ENCODE results near the gene HADHA.

The HADHA gene

DNA sequence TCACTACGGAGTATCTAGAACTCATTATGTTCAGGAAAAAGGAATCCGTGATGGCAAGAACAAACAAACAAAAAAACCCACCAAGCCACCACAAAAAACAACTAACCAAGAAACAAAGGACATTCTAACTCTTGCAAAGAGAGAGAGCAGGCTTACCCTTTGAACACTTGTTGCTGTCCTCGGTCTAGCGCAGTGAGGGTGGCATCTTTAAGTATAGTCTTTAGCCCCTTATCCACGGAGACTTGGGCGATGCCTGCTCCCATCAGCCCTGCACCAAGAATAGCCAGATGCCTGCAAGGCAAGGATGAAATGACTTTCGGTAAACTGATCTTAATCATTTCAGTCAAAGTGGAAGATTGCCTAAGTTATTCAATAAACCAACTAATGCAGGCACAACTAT is 40.5 kb downstream of the HADHA start:
- TF ChIP-seq, protein P1, sequence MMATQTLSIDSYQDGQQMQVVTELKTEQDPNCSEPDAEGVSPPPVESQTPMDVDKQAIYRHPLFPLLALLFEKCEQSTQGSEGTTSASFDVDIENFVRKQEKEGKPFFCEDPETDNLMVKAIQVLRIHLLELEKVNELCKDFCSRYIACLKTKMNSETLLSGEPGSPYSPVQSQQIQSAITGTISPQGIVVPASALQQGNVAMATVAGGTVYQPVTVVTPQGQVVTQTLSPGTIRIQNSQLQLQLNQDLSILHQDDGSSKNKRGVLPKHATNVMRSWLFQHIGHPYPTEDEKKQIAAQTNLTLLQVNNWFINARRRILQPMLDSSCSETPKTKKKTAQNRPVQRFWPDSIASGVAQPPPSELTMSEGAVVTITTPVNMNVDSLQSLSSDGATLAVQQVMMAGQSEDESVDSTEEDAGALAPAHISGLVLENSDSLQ (IDR thresholded peaks at IDR 0.05): no peak
- no peak for TF ChIP-seq LEF1 (IDR thresholded peaks at IDR 0.05; ENCODE audit: borderline replicate concordance)
- POLR2A ChIA-PET: no interaction called here

DNA sequence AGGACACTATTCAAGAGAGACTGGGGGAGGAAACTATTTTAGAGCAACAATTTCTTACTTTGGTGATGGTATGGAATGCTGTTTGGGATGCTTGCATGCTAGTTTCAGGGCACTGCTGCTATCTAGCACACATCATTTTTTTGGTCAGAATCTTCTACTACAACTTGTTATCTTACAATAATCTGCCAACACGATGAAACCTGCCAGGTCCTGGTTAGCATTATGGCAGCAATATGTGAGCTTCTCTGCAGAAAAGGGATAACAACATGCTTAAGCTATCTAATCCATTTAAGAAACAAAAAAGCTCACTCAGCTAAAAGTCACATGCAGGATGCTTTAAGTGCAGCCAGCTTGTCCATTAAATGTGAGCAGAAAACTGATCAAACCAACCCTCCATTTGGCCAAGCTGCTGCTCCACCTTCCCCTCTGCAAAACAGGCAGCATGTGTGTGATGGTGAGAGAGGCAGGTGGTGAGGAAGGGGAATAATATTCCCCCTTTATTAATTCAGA is 41.4 kb downstream of the HADHA start:
- no peak for DNase-seq (ENCODE audit: extremely low spot score)
- POLR2A ChIA-PET: no interaction called here
- CTCF ChIA-PET: no interaction called here
- TF ChIP-seq SUZ12 (IDR thresholded peaks at IDR 0.05) (no peak), HDGF (IDR thresholded peaks at IDR 0.05; ENCODE audit: borderline replicate concordance) (no peak), CTBP1 (IDR thresholded peaks at IDR 0.05; ENCODE audit: borderline replicate concordance) (no peak), TARDBP (IDR thresholded peaks at IDR 0.05) (no peak), FOXK2 (IDR thresholded peaks at IDR 0.05) (no peak), LEF1 (IDR thresholded peaks at IDR 0.05; ENCODE audit: borderline replicate concordance) (no peak), BHLHE40 (IDR thresholded peaks at IDR 0.05; ENCODE audit: borderline replicate concordance) (no peak), ELF4 (IDR thresholded peaks at IDR 0.05) (no peak), SP1 (IDR thresholded peaks at IDR 0.05) (no peak)

More for the DNA sequence above, 40.5 kb downstream of the HADHA start:
- no peak for DNase-seq (ENCODE audit: extremely low spot score)
- CTCF ChIA-PET: no interaction called here

DNA sequence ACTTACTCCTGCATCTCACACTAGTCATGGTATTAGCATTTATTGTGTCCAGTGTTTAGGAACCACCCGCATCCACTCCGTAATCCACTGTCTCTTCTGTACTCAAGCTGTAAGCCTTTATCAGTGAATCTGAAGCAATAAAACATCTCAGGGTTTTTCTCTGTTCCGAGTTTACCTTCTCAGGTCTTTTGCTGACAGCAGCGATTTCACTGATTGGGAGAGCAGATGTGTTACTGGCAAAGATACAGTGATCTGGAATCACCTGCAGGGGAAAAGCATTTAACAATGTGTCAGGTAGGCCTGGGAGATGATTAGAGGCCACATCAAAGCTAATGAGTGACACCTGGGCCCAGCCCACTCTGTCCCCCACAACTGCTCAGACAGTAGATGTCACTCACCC is 46.9 kb downstream of the HADHA start:
- no peak for DNase-seq (ENCODE audit: extremely low spot score)
- ChIA-PET POLR2A (no interaction called here), CTCF (interaction anchor here (0.6 kb wide), 1 partner anchor 136 kb away, joined by 3 read pairs; no protein-coding TSS in a partner anchor)
- TF ChIP-seq FOXK2 (IDR thresholded peaks at IDR 0.05) (no peak), LEF1 (IDR thresholded peaks at IDR 0.05; ENCODE audit: borderline replicate concordance) (no peak), CTBP1 (IDR thresholded peaks at IDR 0.05; ENCODE audit: borderline replicate concordance) (no peak), TARDBP (IDR thresholded peaks at IDR 0.05) (no peak), ZNF384 (IDR thresholded peaks at IDR 0.05) (no peak), FOXM1 (IDR thresholded peaks at IDR 0.05; ENCODE audit: borderline replicate concordance) (no peak), SUZ12 (IDR thresholded peaks at IDR 0.05) (no peak), ARNT (IDR thresholded peaks at IDR 0.05) (no peak), SP1 (IDR thresholded peaks at IDR 0.05) (no peak), BHLHE40 (IDR thresholded peaks at IDR 0.05; ENCODE audit: borderline replicate concordance) (no peak)
- TF ChIP-seq, protein P1 (IDR thresholded peaks at IDR 0.05): no peak; the same call in 1 of the 2 replicates

- ChIA-PET POLR2A (no interaction called here), CTCF (interaction anchor here (0.6 kb wide), 1 partner anchor 137 kb away, joined by 3 read pairs; no protein-coding TSS in a partner anchor)
- no peak for TF ChIP-seq CTBP1 (IDR thresholded peaks at IDR 0.05; ENCODE audit: borderline replicate concordance)
- TF ChIP-seq TARDBP (IDR thresholded peaks at IDR 0.05): no peak
- TF ChIP-seq HDGF (IDR thresholded peaks at IDR 0.05; ENCODE audit: borderline replicate concordance): no peak
- TF ChIP-seq LEF1 (IDR thresholded peaks at IDR 0.05; ENCODE audit: borderline replicate concordance): no peak
- DNase-seq (ENCODE audit: extremely low spot score): no peak
Measured at GRCh38 chr2:26196683-26197418, 47.6 kb downstream of the HADHA start.

DNA sequence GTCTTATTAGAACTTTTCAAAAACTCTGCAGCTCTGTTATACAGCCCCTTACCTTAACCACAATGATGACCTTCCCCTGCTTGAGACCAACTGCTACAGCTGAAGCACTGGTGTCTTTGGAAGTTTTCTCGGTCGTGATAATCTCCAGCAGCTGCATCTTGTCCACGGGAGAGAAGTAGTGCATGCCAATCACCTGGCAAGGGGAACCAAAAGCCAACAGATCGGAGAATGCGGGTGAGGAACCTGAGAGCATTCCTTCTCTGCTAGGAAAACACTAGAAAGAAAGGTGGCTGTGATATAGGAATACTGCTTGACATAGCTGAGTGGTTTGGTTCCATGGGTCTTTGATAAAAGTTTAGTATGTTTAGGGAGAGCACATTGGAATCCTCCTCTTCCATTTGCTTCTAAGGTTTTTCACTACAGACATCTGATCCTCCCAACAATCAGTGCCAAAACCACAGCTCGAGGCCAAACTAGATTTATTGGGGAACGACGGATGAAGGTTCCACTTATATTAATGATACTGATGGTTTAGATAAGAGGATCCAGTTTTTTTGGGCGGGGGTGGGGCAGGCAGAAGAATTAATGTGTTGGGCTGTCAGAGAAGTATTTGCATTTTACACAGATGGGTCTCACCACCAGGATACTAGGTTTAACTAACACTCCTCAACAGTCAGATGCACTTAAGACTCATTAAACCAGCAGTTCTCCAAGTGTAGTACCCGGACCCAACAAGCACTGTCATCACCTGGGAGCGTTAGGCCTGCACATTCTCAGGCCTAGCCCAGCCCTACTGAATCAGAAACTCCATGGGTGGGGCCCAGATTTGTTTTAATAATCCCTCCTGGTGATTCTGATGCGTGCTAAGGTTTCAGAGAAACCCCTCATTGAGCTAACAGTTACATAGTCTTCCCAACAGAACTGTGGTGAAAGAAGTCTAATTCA is 49.1 kb downstream of the HADHA start:
- POLR2A ChIA-PET: no interaction called here
- TF ChIP-seq ELF4 (IDR thresholded peaks at IDR 0.05): no peak
- TF ChIP-seq HDGF (IDR thresholded peaks at IDR 0.05; ENCODE audit: borderline replicate concordance): no peak
- TF ChIP-seq FOXA1 (IDR thresholded peaks at IDR 0.05): no peak
- TF ChIP-seq SUZ12 (IDR thresholded peaks at IDR 0.05): no peak
- TF ChIP-seq BHLHE40 (IDR thresholded peaks at IDR 0.05; ENCODE audit: borderline replicate concordance): no peak
- CTCF ChIA-PET: no interaction called here
- no peak for DNase-seq (ENCODE audit: extremely low spot score)

DNA sequence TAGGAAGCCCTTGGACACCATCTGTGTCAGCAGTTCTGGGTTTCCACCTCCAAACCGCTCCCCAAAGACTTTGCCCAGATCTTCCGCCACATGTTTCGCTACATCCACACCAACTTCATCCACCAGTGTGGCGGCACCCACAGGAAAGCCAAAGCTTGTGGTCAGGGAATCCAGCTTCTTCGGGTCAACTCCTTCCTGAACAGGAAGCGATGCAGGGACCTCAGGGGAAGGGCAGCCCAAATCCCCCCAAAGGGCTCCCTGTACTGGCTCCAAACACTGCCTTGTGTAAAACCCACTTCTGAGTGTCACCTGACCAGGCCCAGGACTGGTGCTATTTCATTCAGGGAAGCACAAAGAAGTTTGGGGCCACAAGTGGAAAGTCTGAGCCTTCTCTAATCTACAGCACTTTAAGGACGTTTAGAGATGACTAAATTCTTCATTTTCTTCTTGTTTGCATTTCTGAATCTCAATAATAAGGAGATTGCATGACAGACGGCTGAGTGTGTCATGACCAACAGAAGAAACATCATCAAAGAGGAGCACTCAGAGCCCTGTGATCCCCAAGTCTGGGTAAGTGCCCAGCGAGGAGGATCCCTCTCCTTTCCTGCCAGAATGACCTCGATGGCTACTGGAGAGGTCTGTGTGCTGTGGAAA is 50.7 kb downstream of the HADHA start:
- DNase-seq (ENCODE audit: extremely low spot score): no peak
- ChIA-PET POLR2A (no interaction called here), CTCF (no interaction called here)
- TF ChIP-seq LEF1 (IDR thresholded peaks at IDR 0.05; ENCODE audit: borderline replicate concordance): no peak
- no peak for TF ChIP-seq FOXM1 (IDR thresholded peaks at IDR 0.05; ENCODE audit: borderline replicate concordance)
- TF ChIP-seq NFRKB (IDR thresholded peaks at IDR 0.05): no peak

All from HEK293T (cell line).